ENCODE data around the gene PHF11. TPM values are rescaled to one million over a fixed set of nuclear protein-coding genes. Genes with fewer than 3 reads are reported as not detected.
A peak's percentile ranks its signal among the peaks of the same experiment; 100 is the strongest.

Gene PHF11
- total RNA-seq, 1 experiment from 2014 or later, result 16.0 TPM

- H3K4me1 ChIP-seq (ENCODE audit: insufficient read depth, low read length, poor library complexity, severe bottlenecking), result no peaks in the 10 kb centered on the region
- H3K27ac ChIP-seq (ENCODE audit: low read depth, low read length, poor library complexity, severe bottlenecking), result no peak overlapping the region
- H3K9me3 ChIP-seq (ENCODE audit: low read depth, low read length, poor library complexity, severe bottlenecking), result no peaks in the 10 kb centered on the region
- no TSS peak for BruUV-seq (replicated peaks)
- no peak overlapping the region for H3K4me3 ChIP-seq (ENCODE audit: low read depth, low read length, poor library complexity, severe bottlenecking)
- TF ChIP-seq CTCF (conservative IDR thresholded peaks at IDR 0.05; ENCODE audit: low read depth, low read length) (no peak), EZH2 (IDR thresholded peaks at IDR 0.05; ENCODE audit: borderline replicate concordance, low read depth, low read length, poor library complexity, severe bottlenecking) (no peak)
- no peak for DNase-seq (ENCODE audit: low spot score)
- ChIA-PET CTCF (no interaction called here), POLR2A (ENCODE audit: low non-redundant PET) (no interaction called here)
- H3K36me3 ChIP-seq (ENCODE audit: insufficient read depth, low read length, poor library complexity, severe bottlenecking), result peaks cover 2% of the 10 kb centered on the region
- H3K27me3 ChIP-seq (replicated peaks; ENCODE audit: insufficient read depth, low read depth, low read length, poor library complexity), result no peaks in the 10 kb centered on the region
- intact Hi-C loops (cut with micrococcal nuclease; ENCODE audit: unreplicated experiment), result no loop called here
Measured at GRCh38 chr13:49546561-49546960, 50.8 kb downstream of the PHF11 start.

- Histone ChIP-seq H3K36me3 (ENCODE audit: insufficient read depth, low read length, poor library complexity, severe bottlenecking) (peaks cover 2% of the 10 kb centered on the region), H3K9me3 (ENCODE audit: low read depth, low read length, poor library complexity, severe bottlenecking) (no peaks in the 10 kb centered on the region), H3K4me3 (ENCODE audit: low read depth, low read length, poor library complexity, severe bottlenecking) (no peak overlapping the region), H3K27me3 (replicated peaks; ENCODE audit: insufficient read depth, low read depth, low read length, poor library complexity) (no peaks in the 10 kb centered on the region), H3K27ac (ENCODE audit: low read depth, low read length, poor library complexity, severe bottlenecking) (no peak overlapping the region), H3K4me1 (ENCODE audit: insufficient read depth, low read length, poor library complexity, severe bottlenecking) (no peaks in the 10 kb centered on the region)
- intact Hi-C loops (cut with micrococcal nuclease; ENCODE audit: unreplicated experiment), result no loop called here
- POLR2A ChIA-PET (ENCODE audit: low non-redundant PET), result no interaction called here
- TF ChIP-seq CTCF (conservative IDR thresholded peaks at IDR 0.05; ENCODE audit: low read depth, low read length), result 0 out of 2 replicates have a peak, but pooled peaks have one; percentile 27
- TF ChIP-seq EZH2 (IDR thresholded peaks at IDR 0.05; ENCODE audit: borderline replicate concordance, low read depth, low read length, poor library complexity, severe bottlenecking), result no peak
- DNase-seq (ENCODE audit: low spot score), result no peak
- BruUV-seq (replicated peaks), result no TSS peak
- CTCF ChIA-PET, result no interaction called here
Measured at GRCh38 chr13:49549289-49549688, 53.5 kb downstream of the PHF11 start.

- ChIA-PET POLR2A (ENCODE audit: low non-redundant PET) (no interaction called here), CTCF (no interaction called here)
- DNase-seq (ENCODE audit: low spot score), result no peak
- TF ChIP-seq CTCF (conservative IDR thresholded peaks at IDR 0.05; ENCODE audit: low read depth, low read length), result no peak
- TF ChIP-seq EZH2 (IDR thresholded peaks at IDR 0.05; ENCODE audit: borderline replicate concordance, low read depth, low read length, poor library complexity, severe bottlenecking), result no peak
- Histone ChIP-seq H3K36me3 (ENCODE audit: insufficient read depth, low read length, poor library complexity, severe bottlenecking) (peaks cover 2% of the 10 kb centered on the region), H3K4me3 (ENCODE audit: low read depth, low read length, poor library complexity, severe bottlenecking) (no peak overlapping the region), H3K4me1 (ENCODE audit: insufficient read depth, low read length, poor library complexity, severe bottlenecking) (no peaks in the 10 kb centered on the region), H3K27ac (ENCODE audit: low read depth, low read length, poor library complexity, severe bottlenecking) (no peak overlapping the region), H3K27me3 (replicated peaks; ENCODE audit: insufficient read depth, low read depth, low read length, poor library complexity) (no peaks in the 10 kb centered on the region), H3K9me3 (ENCODE audit: low read depth, low read length, poor library complexity, severe bottlenecking) (no peaks in the 10 kb centered on the region)
- intact Hi-C loops (cut with micrococcal nuclease; ENCODE audit: unreplicated experiment), result no loop called here
- BruUV-seq (replicated peaks), result no TSS peak
Measured at GRCh38 chr13:49550942-49551644, 55.3 kb downstream of the PHF11 start.
